ENCODE results near the gene SCIMP. TPM values are rescaled to one million over a fixed set of nuclear protein-coding genes. Genes with fewer than 3 reads are reported as not detected.

SCIMP gene
- total RNA-seq, 1 experiment from 2014 or later = not detected

GRCh38 chr17:5210091-5210490 lies 24.6 kb downstream of the SCIMP start:
- DNase-seq (ENCODE audit: low read depth, low spot score) (no peak), ATAC-seq (no peak)
- Histone ChIP-seq H3K9me2 (ENCODE audit: insufficient read depth) (no peaks in the 10 kb centered on the region), H3K4me2 (ENCODE audit: low read length) (no peak overlapping the region), H3K9ac (ENCODE audit: low read length) (no peak overlapping the region), H3K27ac (ENCODE audit: low read depth, low read length) (no peak overlapping the region), H3K79me2 (ENCODE audit: insufficient read depth, low read length) (no peaks in the 10 kb centered on the region), H3K27me3 (ENCODE audit: insufficient read depth, low read length) (no peaks in the 10 kb centered on the region), H4K20me1 (ENCODE audit: insufficient read depth) (no peaks in the 10 kb centered on the region), H3K9me3 (ENCODE audit: control insufficient read depth in 1 of 2, insufficient read depth in 1 of 2, low read depth in 1 of 2, low read length in 2 of 2) (no peaks in the 10 kb centered on the region), H3K36me3 (ENCODE audit: control insufficient read depth in 1 of 2, insufficient read depth in 2 of 2, low read length in 2 of 2) (no peaks in the 10 kb centered on the region), H3K4me3 (replicated peaks in 1 of 2; ENCODE audit: low read depth in 1 of 2, low read length in 2 of 2) (no peak overlapping the region), H3K4me1 (ENCODE audit: control insufficient read depth in 1 of 2, insufficient read depth in 2 of 2, low read length in 2 of 2) (no peaks in the 10 kb centered on the region), H2AFZ (ENCODE audit: low read depth, low read length, poor library complexity, severe bottlenecking) (no peak overlapping the region)
- intact Hi-C loops (cut with micrococcal nuclease) = no loop called here
- TF ChIP-seq POLR2AphosphoS5 (IDR thresholded peaks at IDR 0.05; ENCODE audit: low read depth, low read length) (no peak), CTCF (IDR thresholded peaks at IDR 0.05 in 2 of 3, conservative IDR thresholded peaks at IDR 0.05 in 1 of 3; ENCODE audit: borderline replicate concordance in 1 of 3, insufficient read depth in 1 of 3, low read depth in 2 of 3, low read length in 2 of 3) (no peak), ZFX (IDR thresholded peaks at IDR 0.05) (no peak)
- ChIA-PET CTCF (no interaction called here), POLR2A (no interaction called here), RAD21 (ENCODE audit: low non-redundant PET in 1 of 2, low total read pairs in 2 of 2, uncharacterized antibody in 2 of 2, unreplicated experiment in 2 of 2) (no interaction called here)
- BruUV-seq (replicated peaks) = no TSS peak

- POLR2A ChIA-PET = no interaction called here
Observed at GRCh38 chr17:5209396-5209795, 25.3 kb downstream of the SCIMP start.

More at GRCh38 chr17:5209396-5209795, 25.3 kb downstream of the SCIMP start:
- ChIA-PET CTCF (no interaction called here), RAD21 (ENCODE audit: low non-redundant PET in 1 of 2, low total read pairs in 2 of 2, uncharacterized antibody in 2 of 2, unreplicated experiment in 2 of 2) (no interaction called here)
- ATAC-seq (no peak), DNase-seq (ENCODE audit: low read depth, low spot score) (no peak)
- Histone ChIP-seq H3K36me3 (ENCODE audit: control insufficient read depth in 1 of 2, insufficient read depth in 2 of 2, low read length in 2 of 2) (no peaks in the 10 kb centered on the region), H3K4me3 (replicated peaks in 1 of 2; ENCODE audit: low read depth in 1 of 2, low read length in 2 of 2) (no peak overlapping the region), H4K20me1 (ENCODE audit: insufficient read depth) (no peaks in the 10 kb centered on the region), H3K9me3 (ENCODE audit: control insufficient read depth in 1 of 2, insufficient read depth in 1 of 2, low read depth in 1 of 2, low read length in 2 of 2) (no peaks in the 10 kb centered on the region), H3K27ac (ENCODE audit: low read depth, low read length) (no peak overlapping the region), H3K27me3 (ENCODE audit: insufficient read depth, low read length) (no peaks in the 10 kb centered on the region), H3K4me1 (ENCODE audit: control insufficient read depth in 1 of 2, insufficient read depth in 2 of 2, low read length in 2 of 2) (no peaks in the 10 kb centered on the region), H2AFZ (ENCODE audit: low read depth, low read length, poor library complexity, severe bottlenecking) (no peak overlapping the region), H3K79me2 (ENCODE audit: insufficient read depth, low read length) (no peaks in the 10 kb centered on the region), H3K9me2 (ENCODE audit: insufficient read depth) (no peaks in the 10 kb centered on the region), H3K9ac (ENCODE audit: low read length) (no peak overlapping the region), H3K4me2 (ENCODE audit: low read length) (no peak overlapping the region)
- BruUV-seq (replicated peaks) = no TSS peak
- TF ChIP-seq FOSL1 (IDR thresholded peaks at IDR 0.05; ENCODE audit: low read depth) (no peak), SRF (IDR thresholded peaks at IDR 0.05; ENCODE audit: low read depth) (no peak)
- intact Hi-C loops (cut with micrococcal nuclease) = no loop called here

Data from HCT116 (cell line).